HepG2 (cell line): ENCODE results near the gene ELL. TPM values are rescaled to one million over a fixed set of nuclear protein-coding genes. Genes with fewer than 3 reads are reported as not detected.

Source experiments
- ARID4A ChIP-seq: sonication (generic); formaldehyde crosslinking; IDR thresholded peaks from 2 replicates; pipeline ENCODE4 v1.5.0; 2020; ENCODE audit warnings: mild to moderate bottlenecking, missing genetic modification reagents, borderline replicate concordance
- ATF4 ChIP-seq, 2 experiments: fragments of 450-650 bp in 1 of 2; sonication (generic) in 1 of 2; formaldehyde crosslinking; IDR thresholded peaks; 2 replicates each; pipeline versions ENCODE4 v1.5.0 to v1.8.0; 2020 to 2022; ENCODE audit warnings: mild to moderate bottlenecking in 1 of 2, missing genetic modification reagents in 1 of 2
- CBX2 ChIP-seq, 2 experiments: fragments of 200-600 bp in 1 of 2; sonication (generic); formaldehyde crosslinking in 1 of 2; IDR thresholded peaks; 2 replicates each; pipeline versions ENCODE4 v1.7.0 to v1.8.1; 2018 to 2022; ENCODE audit warnings: low read depth in 2 of 2, low read length in 1 of 2, mild to moderate bottlenecking in 1 of 2, missing genetic modification reagents in 1 of 2
- CREBL2 ChIP-seq: sonication (generic); formaldehyde crosslinking; IDR thresholded peaks from 2 replicates; pipeline ENCODE4 v1.8.1; 2023; ENCODE audit warnings: missing genetic modification reagents, mild to moderate bottlenecking, borderline replicate concordance
- HDAC2 ChIP-seq: sonication (generic); formaldehyde crosslinking; IDR thresholded peaks from 2 replicates; pipeline ENCODE4 v1.4.0; 2020; ENCODE audit warnings: missing genetic modification reagents
- NBN ChIP-seq: fragments of 450-650 bp; conservative IDR thresholded peaks from 2 replicates; pipeline ENCODE4 v1.6.1; 2017
- PPARG ChIP-seq: conservative IDR thresholded peaks from 2 replicates; pipeline ENCODE4 v1.6.1; 2016; ENCODE audit warnings: missing biosample characterization, missing genetic modification reagents
- PTBP1 ChIP-seq: fragments of 200-400 bp; formaldehyde crosslinking; IDR thresholded peaks from 2 replicates; pipeline ENCODE4 v1.6.1; 2018; ENCODE audit warnings: low read length, low read depth; ENCODE audit not compliant: poor library complexity, severe bottlenecking
- RBM39 ChIP-seq: fragments of 200-400 bp; formaldehyde crosslinking; IDR thresholded peaks from one replicate; pipeline ENCODE4 v1.6.1; 2018; ENCODE audit warnings: antibody characterized with exemption, mild to moderate bottlenecking, low read depth, low read length; ENCODE audit not compliant: poor library complexity, severe bottlenecking
- STAG1 ChIP-seq: sonication (generic); formaldehyde crosslinking; IDR thresholded peaks from 2 replicates; pipeline ENCODE4 v1.4.0; 2020; ENCODE audit warnings: missing genetic modification reagents
- TFDP1 ChIP-seq: IDR thresholded peaks from 2 replicates; pipeline ENCODE4 v1.6.1; 2016; ENCODE audit warnings: missing compliant biosample characterization, missing genetic modification reagents, borderline replicate concordance
- TOE1 ChIP-seq: sonication (generic); formaldehyde crosslinking; IDR thresholded peaks from 2 replicates; pipeline ENCODE4 v1.4.0; 2020; ENCODE audit warnings: mild to moderate bottlenecking, missing genetic modification reagents
- YY1 ChIP-seq: IDR thresholded peaks from 2 replicates; pipeline ENCODE4 v1.6.1; 2011; ENCODE audit warnings: low read length, low read depth, moderate library complexity, mild to moderate bottlenecking; ENCODE audit not compliant: insufficient read depth, insufficient replicate concordance
- ZBTB38 ChIP-seq: sonication (generic); formaldehyde crosslinking; IDR thresholded peaks from 2 replicates; pipeline ENCODE4 v1.5.1; 2020; ENCODE audit warnings: mild to moderate bottlenecking, missing genetic modification reagents
- ZBTB7A ChIP-seq: sonication (generic); formaldehyde crosslinking; IDR thresholded peaks from 2 replicates; pipeline ENCODE4 v1.8.0; 2022; ENCODE audit warnings: mild to moderate bottlenecking, missing genetic modification reagents
- ZIK1 ChIP-seq: sonication (generic); formaldehyde crosslinking; IDR thresholded peaks from 2 replicates; pipeline ENCODE4 v1.5.0; 2020; ENCODE audit warnings: mild to moderate bottlenecking, low read depth, missing genetic modification reagents, borderline replicate concordance
- ZNF280B ChIP-seq: sonication (generic); formaldehyde crosslinking; IDR thresholded peaks from 2 replicates; pipeline ENCODE4 v1.5.0; 2020; ENCODE audit warnings: missing genetic modification reagents, mild to moderate bottlenecking, borderline replicate concordance
- ZNF572 ChIP-seq: sonication (generic); formaldehyde crosslinking; IDR thresholded peaks from 2 replicates; pipeline ENCODE4 v1.5.1; 2020; ENCODE audit warnings: mild to moderate bottlenecking, missing genetic modification reagents
- ZSCAN25 ChIP-seq: sonication (generic); formaldehyde crosslinking; IDR thresholded peaks from 2 replicates; pipeline ENCODE4 v1.8.0; 2022; ENCODE audit warnings: mild to moderate bottlenecking, missing genetic modification reagents
- ZSCAN29 ChIP-seq: sonication (generic); formaldehyde crosslinking; conservative IDR thresholded peaks from 2 replicates; pipeline ENCODE4 v1.4.0; 2020; ENCODE audit warnings: mild to moderate bottlenecking, missing genetic modification reagents
- polyA plus RNA-seq, 8 experiments: library from polyadenylated mRNA; depleted of rRNA in 3 of 8; stranded (reverse) in 7 of 8; unstranded in 1 of 8; fragments of >200 nt; fragmentation: Illumina TruSeq in 4 of 8; extraction: Trizol in 4 of 8; gene quantifications; 2 replicates each; pipeline versions ENCODE4 v1.2.1 to v1.2.3, GENCODE V29; 2011 to 2016; ENCODE audit warnings: low read depth in 4 of 8, missing spikeins in 1 of 8, mixed read lengths in 1 of 8; ENCODE audit not compliant: insufficient read depth in 1 of 8
- total RNA-seq, 5 experiments: library from RNA; depleted of rRNA; stranded (reverse); fragments of >200 nt; fragmentation: Illumina TruSeq; extraction: Trizol; gene quantifications; 2 replicates each; pipeline ENCODE4 v1.2.3, GENCODE V29; 2016; ENCODE audit warnings: low read depth in 1 of 5

The ELL gene
- total and polyA plus RNA-seq, 2 of the 13 experiments (the other 11 are each of a cell fraction or from before 2014, with no cell fraction given): 3.7 to 5.4 TPM

- TF ChIP-seq RBM39 (no peak), ZBTB38 (peak; percentile 98), ZSCAN29 (peak; percentile 94), ZBTB7A (CRISPR knock-in tag) (peak; percentile 99), TOE1 (CRISPR knock-in tag) (peak; percentile 85; the same call in 1 of the 2 replicates), ATF4 (CRISPR knock-in tag; IDR thresholded peaks at IDR 0.05) (peak in 1 of 2 experiments; percentile 92; a peak in 2 of 4 replicates), STAG1 (peak; percentile 55), TFDP1 (CRISPR knock-in tag) (peak; percentile 87), CREBL2 (CRISPR knock-in tag) (no peak; the same call in 1 of the 2 replicates), ZIK1 (CRISPR knock-in tag) (no peak), ZNF572 (CRISPR knock-in tag) (no peak), PTBP1 (no peak), CBX2 (IDR thresholded peaks at IDR 0.05; ENCODE audit: low read depth, low read length) (no peak), CBX2 (CRISPR knock-in tag; IDR thresholded peaks at IDR 0.05; ENCODE audit: low read depth) (no peak), YY1 (peak; percentile 55), NBN (no peak), PPARG (CRISPR knock-in tag) (peak; percentile 99), HDAC2 (CRISPR knock-in tag) (peak; percentile 100), ARID4A (CRISPR knock-in tag) (peak; percentile 99), ZNF280B (peak; percentile 88; the same call in 1 of the 2 replicates), ZSCAN25 (CRISPR knock-in tag) (peak; percentile 97)
These were observed 6.8 kb downstream of the ELL start (continued) for GRCh38 chr19:18514800-18515682.
